Glomerular visceral epithelial cell (primary cell): ENCODE data around the gene MMEL1.
"Not testable (repeated sequence)": the region's sequence is repeated elsewhere in the genome, so short reads cannot be mapped to it uniquely, and the experiment has no call there.

Source experiments
- DNase-seq: peaks from one replicate; pipeline ENCODE4 v3.0.0-alpha.2; 2016; ENCODE audit errors: extremely low spot score

MMEL1 gene, protein sequence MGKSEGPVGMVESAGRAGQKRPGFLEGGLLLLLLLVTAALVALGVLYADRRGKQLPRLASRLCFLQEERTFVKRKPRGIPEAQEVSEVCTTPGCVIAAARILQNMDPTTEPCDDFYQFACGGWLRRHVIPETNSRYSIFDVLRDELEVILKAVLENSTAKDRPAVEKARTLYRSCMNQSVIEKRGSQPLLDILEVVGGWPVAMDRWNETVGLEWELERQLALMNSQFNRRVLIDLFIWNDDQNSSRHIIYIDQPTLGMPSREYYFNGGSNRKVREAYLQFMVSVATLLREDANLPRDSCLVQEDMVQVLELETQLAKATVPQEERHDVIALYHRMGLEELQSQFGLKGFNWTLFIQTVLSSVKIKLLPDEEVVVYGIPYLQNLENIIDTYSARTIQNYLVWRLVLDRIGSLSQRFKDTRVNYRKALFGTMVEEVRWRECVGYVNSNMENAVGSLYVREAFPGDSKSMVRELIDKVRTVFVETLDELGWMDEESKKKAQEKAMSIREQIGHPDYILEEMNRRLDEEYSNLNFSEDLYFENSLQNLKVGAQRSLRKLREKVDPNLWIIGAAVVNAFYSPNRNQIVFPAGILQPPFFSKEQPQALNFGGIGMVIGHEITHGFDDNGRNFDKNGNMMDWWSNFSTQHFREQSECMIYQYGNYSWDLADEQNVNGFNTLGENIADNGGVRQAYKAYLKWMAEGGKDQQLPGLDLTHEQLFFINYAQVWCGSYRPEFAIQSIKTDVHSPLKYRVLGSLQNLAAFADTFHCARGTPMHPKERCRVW

DNA sequence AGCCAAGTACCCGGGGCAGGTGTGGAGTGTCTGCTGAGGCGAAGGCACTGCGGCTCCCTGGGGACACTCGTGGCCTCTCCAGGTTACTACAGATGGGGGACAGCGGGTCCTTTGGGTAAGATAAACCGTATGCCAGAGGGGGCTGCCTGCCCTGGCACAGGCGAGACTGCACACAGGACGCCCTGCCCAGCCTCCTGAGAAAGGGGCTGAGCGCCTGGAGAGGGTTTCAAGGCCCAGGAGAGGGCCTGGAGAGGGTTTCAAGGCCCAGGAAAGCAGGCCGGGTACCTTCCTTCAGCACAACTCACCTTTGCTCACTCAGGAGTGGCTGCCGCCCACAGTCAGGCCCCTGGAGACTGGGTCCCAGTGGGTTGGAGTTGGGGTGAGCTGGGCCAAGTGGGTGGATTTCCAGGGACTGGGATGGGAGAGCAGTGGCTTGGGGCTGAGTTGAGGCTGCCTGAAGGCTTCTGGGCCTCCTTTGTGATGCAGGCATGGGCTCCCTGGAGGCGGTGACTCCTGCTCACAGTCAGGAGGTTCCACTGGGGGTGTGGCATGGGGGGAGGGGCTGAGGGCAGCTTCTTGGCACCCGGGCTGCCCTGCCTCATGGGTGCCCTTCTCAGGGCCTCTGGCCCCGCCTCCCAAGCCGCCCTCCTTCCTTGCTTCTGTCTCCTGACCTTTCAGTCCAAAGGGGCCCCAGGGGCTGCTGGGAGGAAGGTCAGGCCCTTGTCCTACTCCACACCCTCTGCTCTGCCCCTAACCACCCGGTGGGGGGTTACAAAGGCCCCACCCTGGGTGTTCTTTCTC, at the start of gene MMEL1:
TSS of gene MMEL1 (minus strand) at position 456 of the 801 bp plus-strand sequence. CDS start 3,532 bp downstream, outside the sequence.
- DNase-seq = no peak

DNA sequence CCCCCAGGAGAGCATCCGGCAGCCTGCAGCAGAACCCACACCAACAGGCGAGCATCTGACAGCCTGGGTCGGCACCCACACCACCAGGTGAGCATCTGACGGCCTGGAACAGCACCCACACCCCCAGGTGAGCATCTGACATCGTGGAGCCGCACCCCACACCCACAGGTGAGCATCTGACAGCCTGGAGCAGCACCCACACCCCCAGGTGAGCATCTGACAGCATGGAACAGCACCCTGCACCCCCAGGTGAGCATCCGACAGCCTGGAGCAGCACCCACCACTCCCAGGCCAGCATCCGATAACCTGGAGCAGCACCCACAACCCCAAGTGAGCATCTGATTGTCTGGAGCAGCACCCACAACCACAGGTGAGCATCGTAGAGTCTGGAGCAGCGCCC, 43.9 kb upstream of the MMEL1 start:
- not testable (repeated sequence) for DNase-seq

DNA sequence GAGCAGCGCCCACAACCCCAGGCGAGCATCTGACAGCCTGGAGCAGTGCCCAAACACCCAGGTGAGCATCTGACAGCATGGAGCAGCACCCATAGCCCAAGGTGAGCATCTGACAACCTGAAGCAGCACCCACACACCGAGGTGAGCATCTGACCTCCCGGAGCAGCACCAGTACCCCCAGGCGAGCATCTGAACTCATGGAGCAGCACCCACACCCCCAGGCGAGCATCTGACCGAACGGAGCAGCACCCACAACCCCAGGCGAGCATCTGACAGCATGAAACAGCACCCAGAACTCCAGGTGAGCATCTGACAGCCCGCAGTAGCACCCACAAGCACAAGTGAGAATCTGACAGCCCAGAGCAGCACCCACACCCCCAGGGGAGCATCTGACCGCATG, 38.8 kb upstream of the MMEL1 start:
- DNase-seq = not testable (repeated sequence)

DNA sequence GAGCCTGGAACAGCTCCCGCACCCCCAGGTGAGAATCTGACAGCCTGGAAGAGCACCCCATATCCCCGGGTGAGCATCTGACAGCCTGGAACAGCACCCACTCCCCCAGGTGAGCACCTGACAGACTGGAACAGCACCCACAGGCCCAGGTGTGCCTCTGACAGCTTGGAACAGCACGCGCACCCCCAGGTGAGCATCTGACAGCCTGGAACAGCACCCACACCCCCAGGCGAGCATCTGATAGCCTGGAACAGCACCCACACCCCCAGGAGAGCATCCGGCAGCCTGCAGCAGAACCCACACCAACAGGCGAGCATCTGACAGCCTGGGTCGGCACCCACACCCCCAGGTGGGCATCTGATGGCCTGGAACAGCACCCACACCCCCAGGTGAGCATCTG, 27.0 kb upstream of the MMEL1 start:
- DNase-seq = not testable (repeated sequence)

DNA sequence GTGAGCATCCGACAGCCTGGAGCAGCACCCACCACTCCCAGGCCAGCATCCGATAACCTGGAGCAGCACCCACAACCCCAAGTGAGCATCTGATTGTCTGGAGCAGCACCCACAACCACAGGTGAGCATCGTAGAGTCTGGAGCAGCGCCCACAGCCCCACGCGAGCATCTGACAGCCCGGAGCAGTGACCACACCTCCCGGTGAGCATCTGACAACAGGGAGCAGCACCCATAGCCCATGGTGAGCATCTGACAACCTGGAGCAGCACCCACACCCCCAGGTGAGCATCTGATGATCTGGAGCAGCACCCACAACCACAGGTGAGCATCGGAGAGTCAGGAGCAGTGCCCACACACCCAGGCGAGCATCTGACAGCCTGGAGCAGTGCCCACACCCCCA, 25.1 kb upstream of the MMEL1 start:
- DNase-seq = not testable (repeated sequence)

DNA sequence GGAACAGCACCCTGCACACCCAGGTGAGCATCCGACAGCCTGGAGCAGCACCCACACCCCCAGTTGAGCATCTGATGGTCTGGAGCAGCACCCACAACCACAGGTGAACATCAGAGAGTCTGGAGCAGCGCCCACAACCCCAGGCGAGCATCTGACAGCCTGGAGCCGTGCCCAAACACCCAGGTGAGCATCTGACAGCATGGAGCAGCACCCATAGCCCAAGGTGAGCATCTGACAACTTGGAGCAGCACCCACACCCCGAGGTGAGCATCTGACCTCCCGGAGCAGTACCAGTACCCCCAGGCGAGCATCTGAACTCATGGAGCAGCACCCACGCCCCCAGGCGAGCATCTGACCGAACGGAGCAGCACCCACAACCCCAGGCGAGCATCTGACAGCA, 24.3 kb upstream of the MMEL1 start:
- not testable (repeated sequence) for DNase-seq

DNA sequence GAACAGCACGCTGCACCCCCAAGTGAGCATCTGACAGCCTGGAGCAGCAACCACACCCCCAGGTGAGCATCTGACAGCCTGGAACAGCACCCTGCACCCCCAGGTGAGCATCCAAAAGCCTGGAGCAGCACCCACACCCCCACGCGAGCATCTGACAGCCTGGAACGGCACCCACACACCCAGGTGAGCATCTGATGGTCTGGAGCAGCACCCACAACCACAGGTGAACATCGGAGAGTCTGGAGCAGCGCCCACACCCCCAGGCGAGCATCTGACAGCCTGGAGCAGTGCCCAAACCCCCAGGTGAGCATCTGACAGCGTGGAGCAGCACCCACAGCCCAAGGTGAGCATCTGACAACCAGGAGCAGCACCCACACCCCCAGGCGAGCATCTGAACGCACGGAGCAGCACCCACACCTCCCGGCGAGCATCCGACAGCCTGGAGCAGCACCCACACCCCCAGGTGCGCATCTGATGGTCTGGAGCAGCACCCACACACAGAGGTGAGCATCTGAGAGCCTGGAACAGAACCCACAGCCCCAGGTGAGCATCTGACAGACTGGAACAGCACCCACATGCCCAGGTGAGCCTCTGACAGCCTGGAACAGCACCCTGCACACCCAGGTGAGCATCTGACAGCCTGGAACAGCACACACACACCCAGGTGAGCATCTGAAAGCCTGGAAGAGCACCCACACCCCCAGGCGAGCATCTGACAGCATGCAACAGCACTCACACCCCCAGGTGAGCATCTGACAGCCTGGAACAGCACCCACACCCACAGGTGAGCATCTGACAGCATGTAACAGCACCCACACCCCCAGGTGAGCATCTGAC, 23.0 kb upstream of the MMEL1 start:
- DNase-seq = not testable (repeated sequence)

DNA sequence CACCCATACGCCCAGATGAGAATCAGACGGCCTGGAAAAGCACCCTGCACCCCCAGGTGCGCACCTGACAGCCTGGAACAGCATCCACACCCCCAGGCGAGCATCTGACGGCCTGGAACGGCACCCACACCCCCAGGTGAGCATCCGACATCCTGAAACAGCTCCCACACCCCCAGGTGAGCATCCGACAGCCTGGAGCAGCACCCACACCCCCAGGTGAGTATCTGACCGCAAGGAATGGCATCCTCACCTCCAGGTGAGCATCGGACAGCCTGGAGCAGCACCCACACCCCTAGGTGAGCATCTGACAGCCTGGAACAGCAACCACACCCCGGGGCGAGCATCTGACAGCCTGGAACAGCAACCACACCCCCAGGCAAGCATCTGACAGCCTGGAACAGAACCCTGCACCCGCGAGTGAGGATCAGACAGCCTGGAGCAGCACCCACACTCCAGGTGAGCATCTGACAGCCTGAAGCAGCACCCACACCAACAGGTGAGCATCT, 21.7 kb upstream of the MMEL1 start:
- not testable (repeated sequence) for DNase-seq

DNA sequence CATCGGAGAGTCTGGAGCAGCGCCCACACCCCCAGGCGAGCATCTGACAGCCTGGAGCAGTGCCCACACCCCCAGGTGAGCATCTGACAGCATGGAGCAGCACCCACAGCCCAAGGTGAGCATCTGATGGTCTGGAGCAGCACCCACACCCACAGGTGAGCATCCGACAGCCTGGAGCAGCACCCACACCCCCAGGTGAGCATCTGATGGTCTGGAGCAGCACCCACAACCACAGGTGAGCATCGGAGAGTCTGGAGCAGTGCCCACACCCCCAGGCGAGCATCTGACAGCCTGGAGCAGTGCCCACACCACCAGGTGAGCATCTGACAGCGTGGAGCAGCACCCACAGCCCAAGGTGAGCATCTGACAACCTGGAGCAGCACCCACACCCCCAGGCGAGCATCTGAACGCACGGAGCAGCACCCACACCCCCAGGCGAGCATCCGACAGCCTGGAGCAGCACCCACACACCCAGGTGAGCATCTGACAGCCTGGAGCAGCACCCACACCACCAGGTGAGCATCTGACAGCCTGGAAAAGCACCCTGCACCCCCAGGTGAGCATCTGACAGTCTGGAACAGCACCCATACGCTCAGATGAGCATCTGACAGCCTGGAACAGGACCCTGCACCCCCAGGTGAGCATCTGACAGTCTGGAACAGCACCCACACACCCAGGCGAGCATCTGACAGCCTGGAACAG, 21.1 kb upstream of the MMEL1 start:
- not testable (repeated sequence) for DNase-seq

DNA sequence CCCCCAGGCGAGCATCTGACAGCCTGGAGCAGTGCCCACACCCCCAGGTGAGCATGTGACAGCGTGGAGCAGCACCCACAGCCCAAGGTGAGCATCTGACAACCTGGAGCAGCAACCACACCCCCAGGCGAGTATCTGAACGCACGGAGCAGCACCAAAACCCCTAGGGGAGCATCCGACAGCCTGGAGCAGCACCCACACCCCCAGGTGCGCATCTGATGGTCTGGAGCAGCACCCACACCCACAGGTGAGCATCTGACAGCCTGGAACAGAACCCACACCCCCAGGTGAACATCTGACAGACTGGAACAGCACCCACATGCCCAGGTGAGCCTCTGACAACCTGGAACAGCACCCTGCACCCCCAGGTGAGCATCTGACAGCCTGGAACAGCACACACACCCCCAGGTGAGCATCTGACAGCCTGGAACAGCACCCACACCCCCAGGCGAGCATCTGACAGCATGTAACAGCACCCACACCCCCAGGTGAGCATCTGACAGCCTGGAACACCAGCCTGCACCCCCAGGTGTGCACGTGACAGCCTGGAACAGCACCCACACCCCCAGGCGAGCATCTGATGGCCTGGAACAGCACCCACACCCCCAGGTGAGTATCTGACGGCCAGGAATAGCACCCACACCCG, 20.2 kb upstream of the MMEL1 start:
- DNase-seq = not testable (repeated sequence)

DNA sequence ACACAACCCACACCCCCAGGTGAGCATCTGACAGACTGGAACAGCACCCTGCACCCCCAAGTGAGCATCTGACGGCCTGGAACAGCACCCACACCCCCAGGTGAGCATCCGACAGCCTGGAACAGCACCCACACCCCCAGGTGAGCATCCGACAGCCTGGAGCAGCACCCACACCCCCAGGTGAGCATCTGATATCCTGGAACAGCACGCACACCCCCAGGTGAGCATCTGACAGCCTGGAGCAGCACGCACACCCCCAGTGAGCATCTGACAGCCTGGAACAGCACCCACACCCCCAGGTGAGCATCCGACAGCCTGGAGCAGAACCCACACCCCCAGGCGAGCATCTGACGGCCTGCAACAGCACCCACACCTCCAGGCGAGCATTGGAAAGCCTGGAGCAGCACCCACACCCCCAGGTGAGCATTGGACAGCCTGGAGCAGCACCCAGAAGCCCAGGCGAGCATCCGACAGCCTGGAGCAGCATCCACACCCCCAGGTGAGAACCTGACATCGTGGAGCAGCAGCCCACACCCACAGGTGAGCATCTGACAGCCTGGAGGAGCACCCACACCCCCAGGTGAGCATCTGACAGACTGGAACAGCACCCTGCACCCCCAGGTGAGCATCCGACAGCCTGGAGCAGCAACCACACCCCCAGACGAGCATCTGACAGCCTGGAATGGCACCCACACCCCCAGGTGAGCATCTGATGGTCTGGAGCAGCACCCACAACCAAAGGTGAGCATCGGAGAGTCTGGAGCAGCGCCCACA, 19.5 kb upstream of the MMEL1 start:
- DNase-seq = not testable (repeated sequence)

DNA sequence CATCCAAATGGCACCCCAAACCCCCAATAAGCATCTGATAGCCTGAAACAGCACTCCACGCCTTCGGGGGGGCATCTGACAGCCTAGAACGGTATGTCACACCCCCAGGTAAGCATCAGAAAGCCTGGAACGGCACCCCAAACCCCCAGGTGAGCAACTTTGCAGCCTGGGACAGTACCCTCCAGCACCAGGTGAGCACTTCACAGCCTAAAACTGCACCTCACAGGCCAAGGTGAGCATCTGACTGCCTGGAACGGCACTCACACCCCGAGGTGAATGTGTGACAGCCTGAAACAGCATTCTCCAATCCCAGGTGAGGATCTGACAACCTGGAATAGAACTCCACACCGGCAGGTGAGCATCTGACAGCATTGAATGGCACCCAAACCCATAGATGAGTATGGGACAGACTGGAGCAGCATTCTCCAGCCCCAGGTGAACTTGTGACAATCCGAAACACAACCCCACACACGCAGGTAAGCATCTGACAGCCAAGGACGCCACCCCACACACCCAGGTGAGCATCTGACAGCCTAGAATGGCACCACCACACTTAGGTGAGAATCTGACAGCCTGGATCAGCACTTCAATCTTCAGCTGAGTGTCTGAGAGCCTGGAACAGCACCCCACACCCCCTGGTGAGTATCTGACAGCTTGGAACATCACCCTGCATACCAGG, 18.3 kb upstream of the MMEL1 start:
- DNase-seq = no peak

DNA sequence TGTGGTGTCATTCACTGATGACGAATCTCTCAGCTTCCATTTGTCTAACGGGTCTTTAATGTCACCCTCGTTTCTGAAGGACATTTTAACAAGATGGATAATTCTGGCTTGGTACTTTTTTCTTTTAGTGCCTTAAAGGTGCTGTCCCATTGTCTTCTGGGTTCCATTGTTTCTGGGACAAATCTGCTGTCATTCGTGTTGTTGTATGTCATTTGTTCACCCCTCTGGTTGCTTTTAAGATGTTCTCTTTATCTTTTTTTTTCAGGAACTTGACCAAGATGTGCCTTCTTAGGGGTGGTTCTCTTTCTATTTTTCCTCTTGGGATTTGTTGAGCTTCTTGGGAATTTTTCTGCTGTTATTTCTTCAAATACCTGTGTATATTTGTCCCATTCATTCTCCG, 14.0 kb upstream of the MMEL1 start:
- no peak for DNase-seq

DNA sequence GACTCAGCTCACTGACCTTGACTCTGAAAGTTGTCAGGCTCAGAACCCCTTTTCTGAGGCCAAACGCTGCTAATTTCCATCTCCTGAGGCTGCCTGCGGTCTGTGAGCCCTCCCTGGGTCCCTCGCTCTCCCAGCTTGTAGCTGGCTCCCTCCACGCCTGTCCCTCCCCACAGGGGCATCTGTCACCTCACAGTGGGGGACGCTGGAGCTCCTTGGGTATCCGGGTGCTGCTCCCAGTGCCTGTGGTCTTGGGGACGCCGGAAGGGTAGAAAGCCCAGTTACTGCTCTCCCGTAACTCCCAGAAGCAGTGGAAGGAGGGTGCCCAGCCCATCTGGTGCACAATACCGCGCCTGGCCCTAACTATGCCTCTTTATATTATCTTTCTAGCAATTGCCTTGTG, 13.0 kb upstream of the MMEL1 start:
- no peak for DNase-seq

DNA sequence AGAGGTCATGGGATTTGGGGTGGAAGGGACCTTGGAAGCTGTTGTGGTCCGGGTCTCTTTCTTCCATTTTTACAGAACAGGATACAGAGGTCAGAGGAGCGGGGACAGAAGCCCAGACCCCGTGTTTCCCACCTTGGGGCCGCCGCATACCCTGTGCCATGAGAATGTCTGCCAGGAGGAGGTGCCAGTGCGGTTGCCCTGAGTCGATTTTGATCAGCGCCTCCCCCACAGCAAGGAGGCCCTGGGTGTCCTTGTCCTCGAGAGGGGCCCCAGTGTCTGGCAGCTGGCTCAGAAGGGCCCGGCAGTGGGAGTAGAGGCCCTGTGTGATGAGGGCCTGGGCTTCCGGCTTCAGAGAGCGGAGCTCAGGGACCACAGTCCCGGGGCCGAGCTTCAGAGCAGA, 12.3 kb upstream of the MMEL1 start:
- no peak for DNase-seq

DNA sequence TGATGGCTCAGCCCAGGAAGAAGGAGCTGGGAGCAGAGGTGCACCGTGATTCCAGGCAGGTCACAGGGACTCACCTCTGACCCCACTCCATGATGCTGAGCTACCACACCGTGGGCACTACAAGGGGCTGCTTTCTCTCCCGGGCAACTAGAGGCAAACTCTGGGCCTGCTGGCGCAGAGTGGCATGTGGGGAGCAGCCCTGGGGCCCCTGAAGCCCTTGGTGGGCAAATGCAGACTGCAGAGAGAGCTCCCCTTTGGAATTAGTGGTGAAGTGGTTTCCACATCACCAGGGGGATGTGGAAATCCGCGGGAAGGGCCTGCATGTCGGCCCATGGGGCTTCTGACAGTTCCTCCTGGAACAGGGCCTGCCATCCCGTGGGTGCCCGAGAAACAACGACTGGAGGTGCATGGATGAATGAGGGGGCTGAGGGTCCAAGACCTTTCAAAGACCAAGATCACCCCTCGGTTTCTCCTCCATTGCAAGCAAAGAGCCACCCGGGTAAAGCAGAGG, 11.8 kb upstream of the MMEL1 start:
- DNase-seq = no peak

DNA sequence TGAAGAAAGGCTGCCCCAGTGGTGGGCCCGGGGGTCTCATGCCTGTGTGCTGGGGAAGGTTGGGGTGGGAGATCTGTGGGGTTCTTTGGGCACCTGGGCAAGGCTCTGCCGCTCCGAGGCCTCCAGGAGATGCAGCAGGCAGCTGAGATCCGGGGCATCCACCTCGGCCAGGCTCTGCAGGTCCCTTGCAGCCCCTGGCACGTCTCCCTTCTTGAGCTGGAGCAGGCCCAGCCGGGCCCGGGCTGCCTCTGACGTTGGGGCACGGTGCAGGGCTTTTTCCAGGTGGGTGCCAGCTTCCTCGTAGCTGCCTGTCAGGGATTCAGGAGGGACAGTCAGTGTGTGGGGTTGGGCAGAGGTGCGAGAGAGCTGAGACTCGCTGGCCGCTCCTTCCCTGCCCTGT, 11.4 kb upstream of the MMEL1 start:
- DNase-seq = no peak

DNA sequence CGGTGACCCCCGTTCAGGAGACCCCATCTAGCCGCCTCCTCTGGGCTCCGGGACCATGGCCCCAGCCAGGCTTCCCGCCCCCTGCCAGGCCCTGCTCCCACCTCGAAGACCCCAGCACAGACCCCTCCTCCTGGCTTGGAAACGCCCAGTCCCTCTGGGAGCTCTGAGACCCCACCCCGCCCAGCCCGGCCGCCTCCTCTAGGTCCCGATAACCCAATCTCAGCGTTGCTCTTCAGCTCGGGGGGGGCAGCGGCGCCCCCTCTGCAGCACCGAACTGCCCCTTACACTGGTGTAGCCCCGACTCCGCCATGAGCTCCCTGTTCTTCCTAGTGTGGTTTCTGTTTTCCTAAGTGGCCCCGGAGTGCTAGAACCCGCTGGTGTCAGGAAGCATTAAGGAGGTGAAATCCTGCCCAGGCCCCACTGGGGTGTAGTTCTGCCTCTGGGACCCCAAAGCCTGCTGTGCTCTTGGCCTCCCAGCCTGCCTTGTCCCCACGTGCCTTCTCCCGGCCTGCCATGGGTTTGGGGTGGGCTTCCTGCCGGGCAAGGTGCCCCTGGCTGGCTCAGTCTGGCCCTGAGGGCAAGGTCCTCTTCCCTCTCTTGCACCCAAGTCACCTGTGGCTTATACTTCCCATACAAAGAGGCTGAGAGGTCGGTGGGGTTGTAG, 10.7 kb upstream of the MMEL1 start:
- no peak for DNase-seq
